ENCODE data around the gene LYSMD1.

LYSMD1 gene

GRCh38 chr1:151143057-151143435 is 22.7 kb downstream of the LYSMD1 start:
- TF ChIP-seq TAF1 (IDR thresholded peaks at IDR 0.05; ENCODE audit: borderline replicate concordance, insufficient read depth, low read length) (no peak), FOXP2 (optimal IDR thresholded peaks at IDR 0.05; ENCODE audit: borderline replicate concordance, extremely low read depth, extremely low read length, insufficient read depth) (no peak), SIN3A (IDR thresholded peaks at IDR 0.05; ENCODE audit: borderline replicate concordance, insufficient read depth, low read length) (no peak), POLR2AphosphoS5 (IDR thresholded peaks at IDR 0.05; ENCODE audit: low read depth, low read length) (no peak), REST (IDR thresholded peaks at IDR 0.05; ENCODE audit: insufficient read depth in 1 of 2, low read depth in 2 of 2, low read length in 2 of 2) (no peak)

- TF ChIP-seq FOXP2 (optimal IDR thresholded peaks at IDR 0.05; ENCODE audit: borderline replicate concordance, extremely low read depth, extremely low read length, insufficient read depth) (no peak), POLR2AphosphoS5 (IDR thresholded peaks at IDR 0.05; ENCODE audit: low read depth, low read length) (no peak), TAF1 (IDR thresholded peaks at IDR 0.05; ENCODE audit: borderline replicate concordance, insufficient read depth, low read length) (no peak), REST (IDR thresholded peaks at IDR 0.05; ENCODE audit: insufficient read depth in 1 of 2, low read depth in 2 of 2, low read length in 2 of 2) (no peak), SIN3A (IDR thresholded peaks at IDR 0.05; ENCODE audit: borderline replicate concordance, insufficient read depth, low read length) (no peak)
Measured at GRCh38 chr1:151142411-151143056, 23.2 kb downstream of the LYSMD1 start.

- no peak for TF ChIP-seq TAF1 (IDR thresholded peaks at IDR 0.05; ENCODE audit: borderline replicate concordance, insufficient read depth, low read length)
- TF ChIP-seq POLR2AphosphoS5 (IDR thresholded peaks at IDR 0.05; ENCODE audit: low read depth, low read length) = no peak
- TF ChIP-seq FOXP2 (optimal IDR thresholded peaks at IDR 0.05; ENCODE audit: borderline replicate concordance, extremely low read depth, extremely low read length, insufficient read depth) = no peak
- TF ChIP-seq REST (IDR thresholded peaks at IDR 0.05; ENCODE audit: insufficient read depth in 1 of 2, low read depth in 2 of 2, low read length in 2 of 2) = no peak
- TF ChIP-seq SIN3A (IDR thresholded peaks at IDR 0.05; ENCODE audit: borderline replicate concordance, insufficient read depth, low read length) = no peak
Measured at GRCh38 chr1:151137789-151138188, 27.9 kb downstream of the LYSMD1 start.

- no peak for TF ChIP-seq FOXP2 (optimal IDR thresholded peaks at IDR 0.05; ENCODE audit: borderline replicate concordance, extremely low read depth, extremely low read length, insufficient read depth)
- TF ChIP-seq POLR2AphosphoS5 (IDR thresholded peaks at IDR 0.05; ENCODE audit: low read depth, low read length) = no peak
- TF ChIP-seq TAF1 (IDR thresholded peaks at IDR 0.05; ENCODE audit: borderline replicate concordance, insufficient read depth, low read length) = no peak
- TF ChIP-seq REST (IDR thresholded peaks at IDR 0.05; ENCODE audit: insufficient read depth in 1 of 2, low read depth in 2 of 2, low read length in 2 of 2) = no peak
- TF ChIP-seq SIN3A (IDR thresholded peaks at IDR 0.05; ENCODE audit: borderline replicate concordance, insufficient read depth, low read length) = no peak
Measured at GRCh38 chr1:151135433-151136385, 30.0 kb downstream of the LYSMD1 start.
